Left renal pelvis (tissue), 4 donors: ENCODE results near the gene EZH1. TPM values are rescaled to one million over a fixed set of nuclear protein-coding genes. Genes with fewer than 3 reads are reported as not detected.
"Not testable (repeated sequence)": the region's sequence is repeated elsewhere in the genome, so short reads cannot be mapped to it uniquely, and the experiment has no call there.

Experiments
- DNase-seq, 4 donors: peaks; one replicate each; pipeline ENCODE4 v3.0.0-alpha.2; 2013; ENCODE audit warnings: low read depth in 4 of 4, low spot score in 3 of 4
- polyA plus RNA-seq, 4 donors: library from polyadenylated mRNA; unstranded; fragments of 120-200 nt; gene quantifications; one replicate each; pipeline ENCODE4 v1.2.1, GENCODE V29; 2013; ENCODE audit not compliant: insufficient read length in 4 of 4

The EZH1 gene
- polyA plus RNA-seq, 4 donors: 30.8 to 64.0 (median 45.3) TPM

- DNase-seq: peak in 1 of 4 donors; percentile 71
Observed at GRCh38 chr17:42773290-42774035, 28.6 kb upstream of the EZH1 start, which contains the start of gene VPS25. Gene VPS25 (plus strand): TSS chr17:42773449. CDS start chr17:42773476, 27 bp downstream.

GRCh38 chr17:42772945-42773289 is 28.1 kb upstream of the EZH1 start:
- no peak for DNase-seq

DNA sequence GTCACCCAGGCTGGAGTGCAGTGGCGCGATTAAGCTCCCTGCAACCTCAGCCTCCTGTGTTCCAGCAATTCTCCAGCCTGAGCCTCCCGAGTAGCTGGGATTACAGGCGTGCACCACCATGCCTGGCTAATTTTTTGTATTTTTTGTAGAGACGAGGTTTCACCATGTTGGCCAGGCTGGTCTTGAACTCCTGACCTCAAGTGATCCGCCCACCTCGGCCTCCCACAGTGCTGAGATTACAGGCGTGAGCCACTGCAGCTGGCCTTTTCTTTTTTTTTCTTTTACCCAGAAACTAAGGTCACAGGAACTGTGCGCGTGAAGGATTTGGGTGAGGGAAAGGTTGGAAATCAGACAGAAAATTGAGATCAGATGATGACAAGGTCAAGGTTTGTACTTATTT is 25.1 kb upstream of the EZH1 start:
- DNase-seq: not testable (repeated sequence)

GRCh38 chr17:42768006-42768405 is 23.2 kb upstream of the EZH1 start:
- not testable (repeated sequence) for DNase-seq

- no peak for DNase-seq
Observed at GRCh38 chr17:42767512-42767911, 22.7 kb upstream of the EZH1 start.

DNA sequence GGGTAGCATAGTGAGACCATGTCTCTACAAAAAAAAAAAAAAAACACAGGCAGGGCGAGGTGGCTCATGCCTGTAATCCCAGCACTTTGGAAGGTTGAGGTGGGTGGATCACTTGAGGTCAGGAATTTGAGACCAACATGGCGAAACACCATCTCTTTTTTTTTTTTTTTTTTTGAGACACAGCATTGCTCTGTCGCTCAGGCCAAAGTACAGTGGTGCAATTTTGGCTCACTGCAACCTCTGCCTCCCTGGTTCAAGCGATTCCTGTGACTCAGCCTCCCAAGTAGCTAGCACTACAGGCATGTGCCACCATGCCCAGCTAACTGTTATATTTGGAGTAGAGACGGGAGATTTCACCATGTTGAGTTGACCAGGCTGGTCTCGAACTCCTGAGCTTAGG is 21.3 kb upstream of the EZH1 start:
- DNase-seq: no peak

- no peak for DNase-seq
Observed at GRCh38 chr17:42761638-42762037, 16.8 kb upstream of the EZH1 start.

DNA sequence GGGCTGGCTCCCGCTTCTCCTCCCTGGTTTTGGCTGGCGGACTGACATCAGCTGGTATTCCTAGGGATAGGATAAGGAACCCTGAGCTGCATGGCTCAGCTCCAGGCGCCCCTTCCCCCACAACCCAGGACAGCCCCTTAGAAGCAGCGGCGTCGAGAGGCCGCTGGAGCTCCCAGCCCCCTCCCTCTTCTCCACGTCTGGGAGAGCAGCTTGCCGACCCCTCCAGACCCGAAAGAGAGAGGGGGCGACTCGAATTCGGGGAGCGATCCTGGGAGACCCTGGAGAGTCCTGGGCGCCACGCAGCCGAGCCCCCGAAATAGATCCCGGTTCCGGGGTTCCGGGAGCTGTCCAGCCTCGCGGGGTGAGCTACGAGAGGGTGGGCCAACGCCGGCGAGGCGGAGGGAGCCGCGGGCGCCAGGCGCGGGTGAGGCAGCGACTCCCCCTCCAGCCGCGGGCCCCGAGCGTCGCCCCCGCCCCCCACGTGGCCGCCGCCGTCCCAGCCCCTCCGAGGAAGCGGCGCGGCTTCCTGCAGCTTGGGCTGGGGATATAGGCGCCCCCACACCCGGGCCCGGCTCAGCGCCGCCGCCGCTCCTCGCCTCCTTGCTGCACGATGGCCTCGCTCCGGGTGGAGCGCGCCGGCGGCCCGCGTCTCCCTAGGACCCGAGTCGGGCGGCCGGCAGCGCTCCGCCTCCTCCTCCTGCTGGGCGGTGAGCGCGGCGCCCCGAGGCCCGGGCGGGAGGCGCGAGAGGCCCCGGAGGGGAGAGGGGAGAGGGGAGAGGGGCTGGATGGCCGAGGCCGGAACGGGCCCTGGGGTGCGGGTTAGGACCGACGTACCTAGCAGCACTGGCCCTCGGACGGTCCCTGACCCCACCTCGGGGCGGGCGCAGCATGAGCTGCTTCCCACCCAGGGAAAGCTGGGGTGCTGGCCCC is 16.1 kb upstream of the EZH1 start, which contains the start of gene RAMP2:
RAMP2 (plus strand) TSS at position 576 of the 930 bp plus-strand sequence; CDS start at position 611, 35 bp downstream.
- DNase-seq: no peak

DNA sequence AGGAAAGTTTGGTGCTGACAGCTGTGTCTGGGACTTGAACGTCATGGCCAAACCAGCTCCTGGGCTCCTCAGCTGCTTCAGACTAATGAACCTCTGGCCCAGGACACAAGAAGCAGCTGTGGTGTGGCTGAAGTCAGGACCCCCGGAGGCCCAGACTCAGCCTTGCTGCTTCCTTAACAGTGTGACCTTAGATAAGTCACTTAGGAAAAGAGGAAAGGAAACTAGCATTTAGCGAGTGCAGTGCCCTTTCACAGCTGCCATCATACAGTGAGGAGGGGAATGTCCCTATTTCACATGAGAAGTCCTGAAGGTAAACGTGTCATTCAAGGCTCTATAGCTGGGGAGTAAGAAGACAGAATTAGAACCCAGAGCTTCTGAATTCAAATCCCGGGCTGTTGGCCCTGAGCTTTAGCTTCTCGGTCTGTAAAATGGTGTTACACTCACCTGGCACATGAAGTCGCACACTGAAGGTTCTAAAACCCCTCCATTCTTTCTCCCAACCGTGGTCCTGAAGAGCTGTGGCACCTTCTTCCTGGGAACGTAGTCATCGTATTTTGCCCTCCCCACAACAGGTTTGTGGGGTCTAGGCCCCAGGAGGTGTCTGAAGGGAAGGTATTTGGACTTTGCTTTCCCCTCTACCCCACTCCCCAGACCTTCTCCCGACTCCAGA is 15.3 kb upstream of the EZH1 start:
- DNase-seq: no peak

- no peak for DNase-seq
Observed at GRCh38 chr17:42754782-42755181, 9.9 kb upstream of the EZH1 start.

- DNase-seq: no peak
Observed at GRCh38 chr17:42751628-42752027, 6.8 kb upstream of the EZH1 start.

GRCh38 chr17:42750739-42751344 is 6.0 kb upstream of the EZH1 start:
- DNase-seq: no peak

- no peak for DNase-seq
Observed at GRCh38 chr17:42748908-42749798, 4.3 kb upstream of the EZH1 start.

DNA sequence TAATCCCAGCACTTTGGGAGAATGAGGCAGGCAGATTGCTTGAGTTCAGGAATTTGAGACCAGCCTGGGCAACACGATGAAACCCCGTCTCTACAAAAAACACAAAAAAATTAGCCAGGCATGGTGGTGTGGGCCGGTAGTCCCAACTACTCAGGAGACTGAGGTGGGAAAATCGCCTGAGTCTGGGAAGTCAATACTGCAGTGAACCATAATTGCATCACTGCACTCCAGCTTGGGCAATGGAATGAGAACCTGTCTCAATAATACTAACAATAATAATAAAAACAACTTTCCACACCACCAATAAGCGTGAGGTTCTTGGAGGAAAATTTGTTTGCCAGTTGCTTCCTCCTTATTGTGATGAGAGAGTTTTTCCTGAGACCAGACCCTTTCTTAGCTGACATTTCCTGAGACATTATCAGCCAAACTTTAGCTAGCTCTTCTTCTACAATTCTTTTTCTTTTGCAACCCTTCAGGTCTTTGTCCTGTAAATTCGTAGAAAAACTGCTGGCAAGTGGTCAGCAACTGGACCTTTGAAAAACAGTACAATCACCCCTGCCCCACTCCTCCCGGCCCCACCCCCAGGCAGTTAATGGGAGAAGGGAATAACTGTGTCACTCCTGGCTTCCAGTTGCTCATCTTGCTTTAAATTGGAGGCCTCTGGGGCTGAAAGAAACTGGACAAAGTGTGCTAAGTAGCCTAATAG is 3.5 kb upstream of the EZH1 start:
- DNase-seq: no peak

GRCh38 chr17:42744283-42744805 is 496 bp downstream of the EZH1 start:
- no peak for DNase-seq

- DNase-seq: no peak
Observed at GRCh38 chr17:42743595-42744282, 1.1 kb downstream of the EZH1 start.

- not testable (repeated sequence) for DNase-seq
Observed at GRCh38 chr17:42742916-42743315, 1.9 kb downstream of the EZH1 start.

- DNase-seq: no peak
Observed at GRCh38 chr17:42740699-42741098, 4.1 kb downstream of the EZH1 start.
